ENCODE results near the gene SPEF2.

DNA sequence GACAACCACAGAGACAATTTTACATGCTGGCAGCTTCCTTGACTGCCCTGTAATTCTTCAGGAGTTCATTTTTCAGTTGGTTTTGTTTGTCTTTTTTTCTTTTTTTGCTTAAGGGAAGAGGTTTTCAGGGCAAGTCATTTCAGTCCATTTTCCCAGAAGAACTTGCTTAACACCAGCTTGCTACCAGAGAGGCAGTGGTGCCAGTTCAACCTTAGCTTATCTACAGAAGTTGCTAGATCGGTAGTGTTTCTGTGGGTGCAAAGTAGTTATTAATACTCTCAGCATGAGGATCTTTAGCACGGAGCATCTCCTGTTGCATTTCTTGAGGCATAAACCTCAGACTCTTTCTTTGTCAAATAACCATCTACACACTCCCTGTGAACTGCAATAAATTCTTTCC, 1.1 kb downstream of the SPEF2 start:
- no peak for TF ChIP-seq ETV6 (CRISPR knock-in tag; IDR thresholded peaks at IDR 0.05)
- TF ChIP-seq, protein P1, sequence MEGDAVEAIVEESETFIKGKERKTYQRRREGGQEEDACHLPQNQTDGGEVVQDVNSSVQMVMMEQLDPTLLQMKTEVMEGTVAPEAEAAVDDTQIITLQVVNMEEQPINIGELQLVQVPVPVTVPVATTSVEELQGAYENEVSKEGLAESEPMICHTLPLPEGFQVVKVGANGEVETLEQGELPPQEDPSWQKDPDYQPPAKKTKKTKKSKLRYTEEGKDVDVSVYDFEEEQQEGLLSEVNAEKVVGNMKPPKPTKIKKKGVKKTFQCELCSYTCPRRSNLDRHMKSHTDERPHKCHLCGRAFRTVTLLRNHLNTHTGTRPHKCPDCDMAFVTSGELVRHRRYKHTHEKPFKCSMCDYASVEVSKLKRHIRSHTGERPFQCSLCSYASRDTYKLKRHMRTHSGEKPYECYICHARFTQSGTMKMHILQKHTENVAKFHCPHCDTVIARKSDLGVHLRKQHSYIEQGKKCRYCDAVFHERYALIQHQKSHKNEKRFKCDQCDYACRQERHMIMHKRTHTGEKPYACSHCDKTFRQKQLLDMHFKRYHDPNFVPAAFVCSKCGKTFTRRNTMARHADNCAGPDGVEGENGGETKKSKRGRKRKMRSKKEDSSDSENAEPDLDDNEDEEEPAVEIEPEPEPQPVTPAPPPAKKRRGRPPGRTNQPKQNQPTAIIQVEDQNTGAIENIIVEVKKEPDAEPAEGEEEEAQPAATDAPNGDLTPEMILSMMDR (IDR thresholded peaks at IDR 0.05), result no peak
- no peak for TF ChIP-seq GRHL2 (CRISPR knock-in tag; IDR thresholded peaks at IDR 0.05; ENCODE audit: insufficient replicate concordance, severe bottlenecking)
- TF ChIP-seq, protein P2, sequence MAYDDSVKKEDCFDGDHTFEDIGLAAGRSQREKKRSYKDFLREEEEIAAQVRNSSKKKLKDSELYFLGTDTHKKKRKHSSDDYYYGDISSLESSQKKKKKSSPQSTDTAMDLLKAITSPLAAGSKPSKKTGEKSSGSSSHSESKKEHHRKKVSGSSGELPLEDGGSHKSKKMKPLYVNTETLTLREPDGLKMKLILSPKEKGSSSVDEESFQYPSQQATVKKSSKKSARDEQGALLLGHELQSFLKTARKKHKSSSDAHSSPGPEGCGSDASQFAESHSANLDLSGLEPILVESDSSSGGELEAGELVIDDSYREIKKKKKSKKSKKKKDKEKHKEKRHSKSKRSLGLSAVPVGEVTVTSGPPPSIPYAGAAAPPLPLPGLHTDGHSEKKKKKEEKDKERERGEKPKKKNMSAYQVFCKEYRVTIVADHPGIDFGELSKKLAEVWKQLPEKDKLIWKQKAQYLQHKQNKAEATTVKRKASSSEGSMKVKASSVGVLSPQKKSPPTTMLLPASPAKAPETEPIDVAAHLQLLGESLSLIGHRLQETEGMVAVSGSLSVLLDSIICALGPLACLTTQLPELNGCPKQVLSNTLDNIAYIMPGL (CRISPR knock-in tag; IDR thresholded peaks at IDR 0.05), result no peak
- TF ChIP-seq, protein P3, sequence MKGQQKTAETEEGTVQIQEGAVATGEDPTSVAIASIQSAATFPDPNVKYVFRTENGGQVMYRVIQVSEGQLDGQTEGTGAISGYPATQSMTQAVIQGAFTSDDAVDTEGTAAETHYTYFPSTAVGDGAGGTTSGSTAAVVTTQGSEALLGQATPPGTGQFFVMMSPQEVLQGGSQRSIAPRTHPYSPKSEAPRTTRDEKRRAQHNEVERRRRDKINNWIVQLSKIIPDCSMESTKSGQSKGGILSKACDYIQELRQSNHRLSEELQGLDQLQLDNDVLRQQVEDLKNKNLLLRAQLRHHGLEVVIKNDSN (CRISPR knock-in tag; IDR thresholded peaks at IDR 0.05), result no peak
- no peak for TF ChIP-seq SP1 (CRISPR knock-in tag; conservative IDR thresholded peaks at IDR 0.05)
- TF ChIP-seq RORB (CRISPR knock-in tag; IDR thresholded peaks at IDR 0.05), result no peak
- TF ChIP-seq ZNF121 (CRISPR knock-in tag; IDR thresholded peaks at IDR 0.05), result no peak
- TF ChIP-seq SMAD3 (CRISPR knock-in tag; IDR thresholded peaks at IDR 0.05; ENCODE audit: borderline replicate concordance), result no peak
